Activated CD4-positive, CD25-positive, alpha-beta regulatory T cell (primary cell): ENCODE results near the gene COL8A1.

Experiments
- DNase-seq, 4 experiments: peaks; one replicate each; lab custom pipeline; 2025; lab: John Stamatoyannopoulos, UW

The COL8A1 gene

DNA sequence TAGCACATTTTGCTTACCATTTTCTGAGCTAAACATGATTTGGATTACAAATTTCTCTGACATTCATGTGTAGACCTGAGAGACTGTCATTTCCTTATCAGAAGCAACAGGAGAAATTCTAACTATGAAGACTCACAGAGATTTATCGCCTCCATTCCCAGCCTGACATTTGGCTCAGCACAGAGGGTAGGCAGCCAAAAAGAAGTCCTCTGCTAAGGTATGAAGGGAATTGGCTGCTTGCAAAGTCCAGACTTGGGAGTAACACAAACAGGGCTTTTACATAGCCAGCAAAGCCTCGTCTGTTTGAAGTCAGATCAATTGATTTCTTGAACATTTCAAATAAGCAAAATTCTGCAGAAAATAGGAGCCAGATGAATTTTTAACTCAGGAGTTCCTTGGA, 122.2 kb downstream of the COL8A1 start:
- DNase-seq, result no peak

DNA sequence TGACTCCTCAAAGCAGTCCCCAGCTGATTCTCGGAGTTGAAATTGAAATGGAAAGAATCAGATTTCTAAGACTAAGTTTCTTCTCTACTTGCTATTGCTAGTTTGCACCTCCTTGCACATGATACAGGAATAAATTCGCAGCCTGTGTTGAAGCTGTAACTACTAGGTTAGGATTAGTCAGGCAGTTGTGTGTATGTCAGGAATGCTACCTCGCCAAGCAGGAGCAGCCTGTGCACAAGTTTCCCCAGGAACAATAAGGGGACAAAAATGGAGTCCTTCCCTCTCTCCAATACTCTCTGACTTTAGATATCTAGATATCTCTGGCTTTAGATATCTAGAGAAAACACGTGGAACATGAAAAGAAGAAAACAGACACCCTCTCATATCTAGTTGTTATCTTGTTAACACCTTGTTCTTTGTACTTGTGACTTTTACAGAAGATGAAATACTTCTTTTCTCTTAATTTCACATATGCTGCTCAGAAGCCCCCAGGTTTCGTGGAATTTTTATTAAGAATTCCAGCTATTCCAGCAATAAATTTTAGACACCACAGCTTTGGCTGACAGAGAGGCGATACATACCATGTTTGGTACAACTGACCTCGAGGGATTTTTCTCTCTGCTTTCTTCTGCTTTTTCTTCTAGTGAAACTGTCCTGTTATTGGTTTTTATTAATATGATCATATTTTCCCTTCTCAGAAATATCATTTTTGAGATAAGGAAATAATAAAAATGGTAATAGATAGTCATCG, 123.2 kb downstream of the COL8A1 start:
- no peak for DNase-seq

DNA sequence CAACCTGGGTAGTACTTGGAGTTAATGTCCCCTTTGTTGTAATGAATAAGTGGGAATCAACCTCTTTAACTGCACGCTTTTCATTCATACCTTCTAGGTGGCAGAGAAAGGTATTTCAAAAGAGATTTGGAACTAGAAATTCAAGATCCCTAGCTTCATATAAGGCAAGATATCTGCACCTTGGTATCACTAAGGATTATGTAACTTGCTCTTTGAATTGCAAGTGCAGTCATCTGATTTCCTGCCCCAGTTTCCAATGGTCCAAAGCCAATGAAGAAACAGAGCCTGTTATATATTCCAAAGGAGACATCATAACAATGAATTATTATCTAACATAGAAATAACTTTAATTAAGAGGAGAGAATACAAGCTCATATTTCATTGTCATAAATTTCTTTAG, 124.5 kb downstream of the COL8A1 start:
- DNase-seq, result no peak

DNA sequence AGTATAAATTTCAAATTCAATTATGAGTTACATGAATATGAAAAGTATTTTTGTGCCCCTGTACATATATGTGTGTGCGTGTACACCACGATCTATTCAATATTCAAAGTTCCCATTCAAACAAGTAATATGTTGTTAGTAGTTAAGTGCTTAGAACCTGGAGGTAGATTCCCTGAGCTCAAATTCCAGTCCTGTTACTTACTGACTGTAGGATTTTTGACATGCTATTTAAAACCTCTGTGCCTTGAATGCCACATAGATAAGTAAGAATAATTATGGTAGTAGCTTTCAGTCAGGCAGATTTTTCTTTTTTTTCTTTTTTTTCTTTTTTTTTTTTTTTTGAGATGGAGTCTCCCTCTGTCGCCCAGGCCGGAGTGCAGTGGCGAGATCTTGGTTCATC, 126.0 kb downstream of the COL8A1 start:
- DNase-seq, result no peak

DNA sequence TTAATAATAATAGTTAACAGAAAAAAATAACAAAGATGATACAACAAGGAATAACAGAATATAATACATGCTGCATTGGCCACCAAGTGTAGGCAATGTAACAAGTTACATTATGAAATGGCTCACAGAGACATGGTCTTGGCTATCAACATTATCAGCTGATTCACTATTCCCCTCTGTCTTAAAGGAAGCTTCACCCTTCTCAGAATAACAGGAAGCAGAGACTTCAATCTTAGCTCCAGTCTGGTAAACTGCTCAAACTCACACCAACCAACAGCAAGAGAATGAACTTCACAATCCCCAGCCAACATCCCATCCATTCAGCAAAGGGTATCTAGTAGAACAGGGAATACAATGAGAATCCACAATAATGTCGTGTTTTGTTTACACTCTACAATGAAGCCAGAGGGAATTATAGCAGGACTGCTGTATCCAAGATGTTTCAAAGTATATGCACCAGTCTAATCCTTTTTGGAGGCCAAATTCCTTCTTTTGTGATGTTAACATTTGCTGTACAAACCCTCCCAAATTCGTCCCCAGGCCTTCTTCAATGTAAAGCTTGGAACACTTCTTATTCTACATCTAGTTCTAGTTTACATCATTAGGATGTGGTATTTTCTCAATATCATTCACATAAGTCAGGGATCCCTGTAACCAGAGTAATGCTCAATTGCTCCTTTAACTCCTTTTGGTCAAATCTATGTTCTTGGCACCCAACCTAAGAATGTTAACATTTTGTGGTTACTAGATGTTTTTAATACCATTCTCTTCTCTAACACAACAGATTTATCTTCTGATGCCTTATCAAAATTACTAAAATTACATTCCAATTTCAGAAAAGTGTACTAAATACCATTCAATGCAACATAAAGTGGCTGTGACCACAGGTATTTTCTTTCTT, 126.9 kb downstream of the COL8A1 start:
- DNase-seq, result no peak

DNA sequence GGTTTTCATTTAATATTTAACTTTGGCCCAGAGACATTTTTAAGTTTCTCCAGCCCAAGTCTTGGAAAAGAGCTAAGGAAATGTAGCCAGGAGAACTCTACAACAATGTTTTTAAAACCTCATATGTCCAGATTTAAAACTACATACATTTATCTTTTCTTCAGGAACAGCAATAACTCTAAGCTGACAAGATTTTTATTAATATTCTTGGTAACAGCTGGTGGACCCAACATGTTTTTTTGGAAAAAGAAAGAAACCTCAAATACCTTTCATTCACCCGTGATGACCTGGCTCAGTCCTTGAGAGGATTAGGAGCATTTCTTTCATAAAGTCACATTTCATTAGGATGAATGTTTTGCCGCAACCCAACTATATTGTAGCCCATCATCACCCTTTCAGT, 128.9 kb downstream of the COL8A1 start:
- DNase-seq, result no peak

DNA sequence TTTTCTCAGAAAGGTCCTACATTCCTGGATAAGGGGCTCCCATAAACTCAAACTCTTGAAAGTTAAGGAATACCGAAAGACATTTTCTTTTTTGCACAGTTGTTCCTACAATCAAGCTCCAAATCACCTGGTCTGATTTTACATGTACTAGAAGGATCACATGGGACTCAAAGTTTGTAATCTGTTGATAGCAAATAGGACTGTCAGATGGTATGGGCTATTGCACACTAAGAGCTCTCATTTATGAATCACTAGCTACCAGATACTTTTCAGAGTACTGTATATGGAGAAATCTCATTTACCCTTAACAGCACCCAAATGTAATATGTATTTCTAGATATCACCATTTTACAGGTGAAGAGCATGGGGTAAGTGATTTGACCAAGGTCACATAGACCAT, 129.7 kb downstream of the COL8A1 start:
- no peak for DNase-seq

DNA sequence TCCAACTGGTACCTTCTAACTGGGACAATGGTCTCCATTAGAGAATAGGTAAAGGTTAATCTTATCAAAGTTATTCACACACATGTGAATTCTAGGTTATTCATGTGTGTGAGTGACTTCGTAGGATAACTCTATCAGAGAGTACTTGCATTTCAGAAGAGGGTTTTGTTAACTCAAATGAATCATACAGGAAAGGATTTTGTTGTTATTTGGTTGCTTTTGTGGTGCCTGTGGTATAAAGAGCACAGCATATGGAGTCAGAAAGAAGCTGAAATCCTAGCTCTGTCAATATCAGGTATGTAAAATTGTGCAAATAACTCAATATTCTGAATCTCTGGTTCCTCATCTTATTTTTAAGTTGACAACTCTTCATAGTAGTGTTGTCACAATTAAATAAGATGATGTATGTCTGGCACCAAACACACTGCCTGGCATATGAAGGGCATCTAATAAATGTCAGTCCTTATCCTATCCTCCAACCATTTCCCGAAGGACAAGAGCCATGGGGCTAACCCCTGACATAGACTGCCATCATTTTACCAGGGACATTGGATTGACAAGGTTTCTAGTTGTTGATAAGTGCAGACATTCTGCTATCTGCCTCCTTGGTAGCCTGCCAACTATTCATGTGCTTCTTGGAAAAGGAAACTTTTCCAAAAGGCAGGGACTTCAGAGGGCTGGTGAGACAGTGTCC, 130.6 kb downstream of the COL8A1 start:
- no peak for DNase-seq

DNA sequence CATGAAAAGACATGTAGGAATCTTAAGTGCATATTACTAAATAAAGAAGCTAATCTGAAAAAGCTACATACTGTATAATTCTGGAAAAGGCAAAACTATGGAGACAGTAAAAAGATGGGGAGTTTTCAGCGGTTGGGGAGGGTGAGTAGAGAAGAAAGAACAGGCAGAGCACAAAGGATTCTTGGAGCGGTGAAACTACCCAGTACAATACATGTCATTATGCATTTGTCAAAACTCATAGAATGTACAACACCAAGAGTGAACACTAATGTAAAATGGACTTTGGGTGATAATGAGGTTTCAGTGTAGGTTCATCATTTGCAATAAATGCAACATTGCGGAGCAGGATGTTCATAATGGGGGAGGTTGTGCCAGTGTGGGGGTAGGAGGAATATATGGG, 133.8 kb downstream of the COL8A1 start:
- no peak for DNase-seq

DNA sequence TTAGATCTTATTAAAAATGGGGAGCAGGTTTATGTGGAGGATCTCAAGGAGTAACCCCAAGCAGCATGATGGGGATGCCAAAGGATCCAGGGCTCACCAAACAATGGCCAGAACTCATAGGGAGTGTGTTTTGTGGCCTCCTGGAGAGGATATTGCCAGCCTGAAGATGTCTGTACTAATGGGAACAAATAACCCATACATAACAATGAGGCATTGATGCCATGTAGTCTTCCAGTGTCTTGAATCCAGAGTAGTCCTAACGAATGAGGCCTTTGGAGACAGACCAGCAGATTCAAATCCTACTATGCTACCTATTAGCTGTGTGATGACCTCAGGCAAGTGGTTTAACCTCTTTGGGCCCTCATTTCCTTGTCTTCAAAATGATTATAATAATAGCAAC, 134.3 kb downstream of the COL8A1 start:
- no peak for DNase-seq

DNA sequence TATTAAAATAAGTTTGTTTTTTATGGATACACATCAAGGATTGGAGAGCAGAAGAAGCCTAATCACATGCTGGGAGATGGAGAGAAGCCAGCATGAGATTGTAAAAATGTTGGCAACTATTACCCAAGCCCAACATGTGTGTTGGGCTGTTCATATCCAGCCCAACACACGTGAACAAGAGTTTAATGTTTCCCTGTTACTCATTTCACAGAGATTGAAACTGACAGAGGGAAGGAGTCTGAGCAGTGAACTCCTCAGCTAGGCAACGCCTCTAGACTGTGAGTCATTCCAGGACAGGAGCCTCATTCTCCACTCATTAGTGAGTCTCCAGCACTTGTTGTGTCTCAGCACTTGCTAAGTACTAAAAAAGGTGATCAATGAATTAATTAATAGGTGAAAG, 136.1 kb downstream of the COL8A1 start:
- no peak for DNase-seq

DNA sequence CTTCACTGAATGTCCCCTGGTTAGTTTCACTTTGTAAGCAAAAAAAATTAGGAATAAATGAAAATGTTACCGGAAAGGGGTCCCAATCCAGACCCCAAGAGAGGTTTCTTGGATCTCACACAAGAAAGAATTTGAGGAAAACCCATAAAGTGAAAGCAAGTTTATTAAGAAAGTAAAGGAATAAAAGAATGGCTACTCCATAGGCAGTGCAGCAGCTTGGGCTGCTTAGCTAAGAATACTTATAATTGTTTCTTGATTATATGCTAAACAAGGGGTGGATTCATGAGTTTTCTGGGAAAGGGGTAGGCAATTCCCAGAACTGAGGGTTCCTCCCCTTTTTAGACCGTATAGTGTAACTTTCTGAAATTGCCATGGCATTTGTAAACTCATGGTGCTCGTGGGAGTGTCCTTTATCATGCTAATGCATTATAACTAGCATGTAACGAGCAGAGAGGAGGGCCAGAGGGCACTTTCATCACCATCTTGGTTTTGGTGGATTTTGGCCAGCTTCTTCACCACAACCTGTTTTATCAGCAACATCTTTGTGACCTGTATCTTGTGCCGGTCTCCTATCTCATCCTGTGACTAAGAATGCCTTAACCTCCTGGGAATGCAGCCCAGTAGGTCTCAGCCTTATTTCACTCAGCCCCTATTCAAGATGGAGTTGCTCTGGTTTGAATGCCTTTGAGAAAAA, 138.3 kb downstream of the COL8A1 start:
- DNase-seq, result no peak

DNA sequence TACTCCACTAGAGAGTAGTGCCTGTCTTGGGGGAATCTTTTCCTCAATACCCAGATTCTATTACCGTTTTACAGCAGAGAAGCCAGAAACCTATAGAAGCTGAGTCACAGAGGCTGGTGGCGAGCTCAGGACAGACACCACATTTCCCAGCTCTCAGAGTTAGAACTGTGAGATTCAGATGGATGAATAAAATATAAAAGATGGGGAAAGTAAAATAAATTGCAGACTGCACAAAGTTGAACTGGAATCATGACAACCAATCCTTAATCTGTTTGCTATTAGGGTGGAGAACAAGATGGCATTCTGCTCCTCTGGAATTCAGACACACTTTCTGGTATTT, 138.8 kb downstream of the COL8A1 start:
- DNase-seq, result no peak

DNA sequence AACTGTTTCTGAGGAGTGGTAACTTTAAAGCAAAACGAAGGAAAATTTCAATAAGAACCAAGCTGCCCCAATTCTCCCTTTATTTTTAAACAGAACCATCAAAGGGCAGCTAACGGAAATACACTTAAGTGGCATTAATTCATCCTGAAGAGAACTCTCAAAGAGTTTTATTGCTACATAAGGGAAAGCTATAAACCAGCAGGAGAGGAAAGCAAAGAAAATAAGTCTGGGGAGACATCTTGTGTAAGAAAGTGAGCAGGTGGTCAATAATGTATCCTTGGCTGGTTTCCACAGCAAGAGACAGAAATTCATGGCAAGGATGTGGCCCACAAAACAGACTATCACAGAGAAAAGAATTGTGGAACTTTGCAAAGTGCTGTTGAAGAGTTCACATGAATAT, 139.3 kb downstream of the COL8A1 start:
- no peak for DNase-seq

DNA sequence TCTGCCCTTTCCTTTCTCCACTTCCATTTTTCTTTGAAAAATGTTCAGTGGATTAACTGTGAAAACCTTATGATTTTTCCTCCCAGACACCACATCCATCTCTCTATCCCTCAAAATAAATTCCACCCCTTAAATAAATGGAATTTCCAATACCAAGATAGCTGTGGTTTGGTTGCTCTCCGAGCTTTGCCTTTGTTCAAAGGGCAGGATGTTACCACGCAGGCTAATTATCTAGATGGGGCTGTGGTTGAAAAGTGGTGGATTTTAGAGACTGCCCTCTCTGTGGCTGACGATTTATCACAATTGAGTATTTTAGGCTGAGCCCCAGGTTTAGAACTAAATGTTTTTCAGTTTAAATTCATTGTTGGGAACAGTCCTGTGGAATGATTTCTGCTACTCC, 142.4 kb downstream of the COL8A1 start:
- no peak for DNase-seq

DNA sequence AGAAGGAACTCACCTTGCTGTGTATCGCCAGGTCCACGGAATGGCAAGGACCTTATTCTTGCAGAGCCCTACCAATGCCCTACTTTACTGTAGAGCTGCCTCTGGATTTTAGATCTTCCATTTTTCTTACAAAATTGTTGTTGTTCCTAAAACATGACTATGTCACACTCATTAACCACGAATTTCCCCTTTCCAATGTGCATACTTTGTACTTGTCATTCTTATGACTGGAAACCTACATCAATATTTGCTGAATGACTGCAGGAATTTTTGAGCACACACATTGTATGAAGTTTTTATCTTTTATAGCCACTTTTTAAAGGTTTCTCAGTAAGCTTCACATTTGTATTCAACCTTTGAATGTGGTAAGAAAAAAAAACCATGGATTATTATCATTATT, 143.4 kb downstream of the COL8A1 start:
- no peak for DNase-seq

DNA sequence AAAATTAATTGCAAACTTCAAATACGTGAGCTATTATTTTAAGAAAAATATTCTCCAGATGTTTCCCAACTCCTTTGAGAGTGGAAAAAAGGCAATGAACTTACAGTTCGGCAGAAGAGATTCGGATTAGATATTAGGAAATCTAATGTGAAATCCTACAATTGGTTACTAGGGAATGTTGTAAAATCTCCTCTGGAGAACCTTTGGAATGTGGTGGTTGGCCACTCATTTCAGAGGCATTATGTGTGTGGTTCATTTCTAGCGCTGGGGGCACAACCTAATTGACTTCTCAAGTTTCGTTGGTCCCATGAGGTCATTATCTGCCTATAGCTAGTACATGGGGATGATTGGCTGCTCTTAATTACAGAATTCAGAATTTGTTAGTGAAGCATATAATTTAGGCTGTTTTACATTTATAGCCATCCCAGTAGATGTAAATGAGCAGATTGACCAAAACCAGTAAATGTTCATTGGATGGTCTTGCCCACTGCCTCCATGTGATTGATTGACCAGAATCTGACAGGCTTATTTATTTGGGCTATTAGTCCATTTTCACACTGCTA, 144.7 kb downstream of the COL8A1 start:
- no peak for DNase-seq

DNA sequence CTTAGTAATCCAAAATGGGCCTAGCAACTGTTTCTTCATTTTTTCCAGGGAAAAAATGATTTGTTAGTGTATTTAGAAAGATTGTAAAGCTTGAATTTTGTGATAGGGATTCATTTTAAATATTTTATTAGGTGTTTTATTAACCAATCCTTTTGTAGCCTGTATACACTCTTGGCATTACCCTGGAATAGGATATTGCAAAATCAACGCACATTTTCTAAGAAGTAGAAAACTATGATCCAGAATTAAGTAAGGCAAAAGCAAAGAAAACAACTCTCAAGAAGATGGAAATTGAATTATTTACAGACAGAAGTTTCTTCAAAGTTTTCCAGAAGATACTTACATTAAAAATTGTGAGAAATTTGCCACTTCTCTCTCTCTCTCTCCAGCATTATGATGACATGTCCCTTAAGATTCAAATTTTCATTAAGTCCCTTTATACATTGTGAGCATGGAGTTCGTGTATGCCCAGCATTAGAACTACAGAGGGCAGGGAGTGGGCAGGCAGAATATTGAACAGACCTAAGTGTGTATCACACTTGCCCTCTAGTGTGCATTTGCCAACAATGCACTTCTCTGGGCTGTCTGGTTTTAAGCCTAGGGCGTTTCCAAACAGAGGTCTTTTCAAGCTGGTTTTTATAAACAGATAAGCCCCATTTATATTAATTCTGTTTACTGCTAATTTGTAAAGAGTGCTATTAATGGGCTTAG, 150.8 kb downstream of the COL8A1 start:
- no peak for DNase-seq

DNA sequence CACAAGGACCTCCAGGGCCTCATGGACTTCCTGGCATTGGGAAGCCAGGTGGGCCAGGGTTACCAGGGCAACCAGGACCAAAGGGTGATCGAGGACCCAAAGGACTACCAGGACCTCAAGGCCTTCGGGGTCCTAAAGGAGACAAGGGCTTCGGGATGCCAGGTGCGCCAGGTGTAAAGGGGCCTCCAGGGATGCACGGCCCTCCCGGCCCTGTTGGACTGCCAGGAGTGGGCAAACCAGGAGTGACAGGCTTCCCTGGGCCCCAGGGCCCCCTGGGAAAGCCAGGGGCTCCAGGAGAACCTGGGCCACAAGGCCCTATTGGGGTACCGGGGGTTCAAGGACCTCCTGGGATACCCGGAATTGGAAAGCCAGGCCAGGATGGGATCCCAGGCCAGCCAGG, 156.1 kb downstream of the COL8A1 start:
- DNase-seq, result no peak

DNA sequence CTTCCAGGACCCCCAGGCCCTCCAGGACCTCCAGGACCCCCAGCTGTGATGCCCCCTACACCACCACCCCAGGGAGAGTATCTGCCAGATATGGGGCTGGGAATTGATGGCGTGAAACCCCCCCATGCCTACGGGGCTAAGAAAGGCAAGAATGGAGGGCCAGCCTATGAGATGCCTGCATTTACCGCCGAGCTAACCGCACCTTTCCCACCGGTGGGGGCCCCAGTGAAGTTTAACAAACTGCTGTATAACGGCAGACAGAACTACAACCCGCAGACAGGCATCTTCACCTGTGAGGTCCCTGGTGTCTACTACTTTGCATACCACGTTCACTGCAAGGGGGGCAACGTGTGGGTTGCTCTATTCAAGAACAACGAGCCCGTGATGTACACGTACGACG, 157.2 kb downstream of the COL8A1 start:
- DNase-seq, result no peak

DNA sequence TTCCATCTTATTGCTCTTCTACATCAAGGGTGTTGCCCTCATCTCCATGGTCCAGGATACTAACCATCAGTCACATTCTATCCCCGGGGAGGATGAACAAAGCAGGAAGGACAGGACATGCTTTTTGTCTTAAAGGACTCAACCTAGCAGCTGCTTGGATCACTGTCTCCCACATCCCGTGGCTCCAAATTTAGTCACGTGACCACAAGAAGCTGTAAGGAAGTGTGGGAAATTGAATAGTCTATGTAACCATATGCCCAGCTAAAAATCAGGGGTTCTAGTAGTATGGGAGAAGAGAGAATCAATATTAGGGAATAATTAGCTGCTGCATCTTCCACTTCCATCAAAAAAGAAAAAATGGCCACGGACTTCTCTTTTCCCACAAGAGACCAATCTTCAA, 161.0 kb downstream of the COL8A1 start:
- DNase-seq, result no peak
